Mucosa of descending colon (tissue), 3 donors: Measurements from ENCODE around the gene GRB14. TPM values are rescaled to one million over a fixed set of nuclear protein-coding genes. Genes with fewer than 3 reads are reported as not detected.

ENCODE experiments used
- ATAC-seq: fragments of 200-7000 bp; cut with Tn5 transposase; one replicate; pipeline ENCODE4 v1.9.1; 2020; ENCODE audit warnings: mild to moderate bottlenecking, moderate library complexity
- DNase-seq, 3 donors: peaks; one replicate each; pipeline ENCODE4 v3.0.0-alpha.2; 2020
- H3K36me3 ChIP-seq: fragments of 200-600 bp; one replicate; pipeline ENCODE4 v1.8.0; 2021; ENCODE audit warnings: low read depth, mild to moderate bottlenecking
- H3K4me1 ChIP-seq: fragments of 200-600 bp; one replicate; pipeline ENCODE4 v1.8.0; 2021; ENCODE audit warnings: low read depth, mild to moderate bottlenecking
- H3K4me3 ChIP-seq: fragments of 200-600 bp; one replicate; pipeline ENCODE4 v1.8.0; 2021; ENCODE audit warnings: mild to moderate bottlenecking
- H3K9me3 ChIP-seq: fragments of 200-600 bp; one replicate; pipeline ENCODE4 v1.8.0; 2021; ENCODE audit warnings: mild to moderate bottlenecking
- intact Hi-C, 2 donors: fragments of 100-400 bp; cut with DNase I in 1 of 2; cut with micrococcal nuclease in 1 of 2; formaldehyde crosslinking; loops; one replicate each; pipeline versions ENCODE4 v1.11.0 to v1.11.1; 2022; cut with DNase I, micrococcal nuclease
- total RNA-seq, 3 donors: library from RNA; stranded (reverse); fragmentation: NEBNext Ultra II Directional in 2 of 3; extraction: Animal tissue kit (Norgen Biotek cat#: 25700) in 2 of 3; gene quantifications; one replicate each; pipeline versions ENCODE4 v1.2.1 to v1.2.4, GENCODE V29; 2021 to 2023
- TF ChIP-seq, protein P1 (sequence below): fragments of 200-600 bp; IDR thresholded peaks from one replicate; pipeline ENCODE4 v1.8.0; 2022; ENCODE audit warnings: antibody characterized with exemption, mild to moderate bottlenecking
- donor health status: DM: no; HTN: no; CAD: no; lungs with moderate emphysema.
- donor health status: DM: no; HTN: no; CAD: no.
- donor health status: DM: no; HTN: yes; CAD: no.

GRB14 gene
- total RNA-seq, 3 donors from 2014 or later, result 0.77 to 3.4 (median 1.5) TPM

DNA sequence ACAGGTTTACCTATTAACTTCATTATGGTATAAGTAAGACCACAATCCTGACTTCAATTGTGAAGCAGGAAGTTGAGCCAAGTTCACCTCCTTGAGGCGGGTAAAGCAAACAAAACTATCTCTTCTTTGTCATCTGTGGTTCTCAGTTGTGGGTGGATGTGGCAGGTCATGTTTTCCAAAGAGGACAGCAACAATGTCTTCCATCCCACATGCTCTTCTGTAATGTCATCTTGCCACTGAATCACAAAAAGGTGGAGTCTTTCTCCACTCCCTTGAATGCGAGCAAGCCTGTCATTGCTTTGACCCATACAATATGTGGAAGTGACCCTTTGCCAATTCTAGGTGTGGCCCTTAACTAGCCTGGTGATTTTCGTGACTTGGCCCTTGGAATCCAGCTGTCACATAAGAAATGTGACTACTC is 98.7 kb downstream of the GRB14 start:
- Histone ChIP-seq H3K4me3 (no peak overlapping the region), H3K9me3 (no peaks in the 10 kb centered on the region), H3K36me3 (no peaks in the 10 kb centered on the region), H3K4me1 (no peaks in the 10 kb centered on the region)
- DNase-seq (no peak), ATAC-seq (no peak)
- TF ChIP-seq, protein P1, sequence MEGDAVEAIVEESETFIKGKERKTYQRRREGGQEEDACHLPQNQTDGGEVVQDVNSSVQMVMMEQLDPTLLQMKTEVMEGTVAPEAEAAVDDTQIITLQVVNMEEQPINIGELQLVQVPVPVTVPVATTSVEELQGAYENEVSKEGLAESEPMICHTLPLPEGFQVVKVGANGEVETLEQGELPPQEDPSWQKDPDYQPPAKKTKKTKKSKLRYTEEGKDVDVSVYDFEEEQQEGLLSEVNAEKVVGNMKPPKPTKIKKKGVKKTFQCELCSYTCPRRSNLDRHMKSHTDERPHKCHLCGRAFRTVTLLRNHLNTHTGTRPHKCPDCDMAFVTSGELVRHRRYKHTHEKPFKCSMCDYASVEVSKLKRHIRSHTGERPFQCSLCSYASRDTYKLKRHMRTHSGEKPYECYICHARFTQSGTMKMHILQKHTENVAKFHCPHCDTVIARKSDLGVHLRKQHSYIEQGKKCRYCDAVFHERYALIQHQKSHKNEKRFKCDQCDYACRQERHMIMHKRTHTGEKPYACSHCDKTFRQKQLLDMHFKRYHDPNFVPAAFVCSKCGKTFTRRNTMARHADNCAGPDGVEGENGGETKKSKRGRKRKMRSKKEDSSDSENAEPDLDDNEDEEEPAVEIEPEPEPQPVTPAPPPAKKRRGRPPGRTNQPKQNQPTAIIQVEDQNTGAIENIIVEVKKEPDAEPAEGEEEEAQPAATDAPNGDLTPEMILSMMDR, result no peak
- intact Hi-C loops, result no loop called here

DNA sequence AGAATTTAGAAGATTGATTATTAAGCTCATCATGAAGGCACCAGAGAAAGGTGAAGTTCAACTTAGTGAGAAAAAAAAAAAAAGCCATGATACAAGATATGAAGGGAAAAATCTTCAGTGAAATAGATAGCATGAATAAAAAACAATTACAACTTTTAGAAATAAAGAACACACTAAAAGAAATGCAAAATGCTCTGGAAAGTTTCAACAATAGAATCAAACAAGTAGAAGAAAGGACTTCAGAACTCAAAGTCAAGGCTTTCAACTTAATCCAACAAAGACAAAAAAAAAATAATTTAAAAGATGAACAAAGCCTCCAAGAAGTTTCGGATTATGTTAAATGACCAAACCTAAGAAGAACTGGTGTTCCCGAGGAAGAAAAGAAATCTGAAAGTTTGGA is 105.5 kb downstream of the GRB14 start:
- TF ChIP-seq, protein P1, result no peak
- intact Hi-C loops, result no loop called here

DNA sequence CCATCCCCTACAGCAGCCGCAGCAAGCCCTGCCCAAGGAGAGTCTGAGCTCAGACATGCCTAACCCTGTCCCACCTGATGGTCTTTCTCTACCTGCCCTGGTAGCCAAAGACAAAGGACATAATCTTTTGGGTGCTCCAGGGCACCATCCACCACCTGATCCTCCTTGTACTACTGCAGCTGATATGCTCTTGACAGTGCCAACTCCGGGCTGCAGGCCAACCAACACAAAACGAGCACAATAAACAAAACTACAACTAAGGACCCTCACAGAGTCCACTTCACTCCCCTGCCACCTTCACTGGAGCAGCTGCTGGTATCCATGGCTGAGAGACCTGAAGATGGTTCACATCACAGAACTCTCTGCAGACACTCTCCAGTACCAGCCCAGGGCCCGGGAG is 106.3 kb downstream of the GRB14 start:
- no peak overlapping the region for H3K4me3 ChIP-seq
- DNase-seq, result no peak
- H3K4me1 ChIP-seq, result no peaks in the 10 kb centered on the region
- H3K9me3 ChIP-seq, result no peaks in the 10 kb centered on the region
- intact Hi-C loops, result no loop called here
- no peak for ATAC-seq
- TF ChIP-seq, protein P1, result no peak
- no peaks in the 10 kb centered on the region for H3K36me3 ChIP-seq

More for the DNA sequence above, 105.5 kb downstream of the GRB14 start:
- ATAC-seq (no peak), DNase-seq (no peak)
- H3K4me3 ChIP-seq, result no peak overlapping the region
- no peaks in the 10 kb centered on the region for H3K36me3 ChIP-seq
- H3K9me3 ChIP-seq, result no peaks in the 10 kb centered on the region
- no peaks in the 10 kb centered on the region for H3K4me1 ChIP-seq

DNA sequence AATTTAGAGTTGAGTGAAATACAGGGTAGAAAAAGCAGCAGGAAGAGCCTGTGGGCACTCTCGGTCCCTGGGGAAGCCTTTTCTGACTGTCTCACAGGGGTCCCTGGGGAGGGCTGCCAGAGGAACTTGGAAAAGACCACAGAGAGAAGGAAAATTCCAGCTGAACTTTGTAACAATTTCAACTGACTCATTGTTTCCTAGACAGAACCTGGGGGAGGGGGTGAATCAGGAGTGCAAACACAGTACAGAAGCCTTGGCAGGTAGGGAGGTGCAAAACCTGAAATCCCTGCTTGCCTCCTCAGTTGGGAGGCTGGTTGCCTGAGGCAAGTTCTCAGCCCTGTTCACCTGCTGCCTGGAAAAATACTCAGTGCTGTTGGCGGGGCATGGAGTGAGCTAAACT is 106.8 kb downstream of the GRB14 start:
- DNase-seq, result no peak
- Histone ChIP-seq H3K4me1 (no peaks in the 10 kb centered on the region), H3K4me3 (no peak overlapping the region), H3K9me3 (no peaks in the 10 kb centered on the region), H3K36me3 (no peaks in the 10 kb centered on the region)
- TF ChIP-seq, protein P1, result no peak
- ATAC-seq, result no peak
- intact Hi-C loops, result no loop called here

DNA sequence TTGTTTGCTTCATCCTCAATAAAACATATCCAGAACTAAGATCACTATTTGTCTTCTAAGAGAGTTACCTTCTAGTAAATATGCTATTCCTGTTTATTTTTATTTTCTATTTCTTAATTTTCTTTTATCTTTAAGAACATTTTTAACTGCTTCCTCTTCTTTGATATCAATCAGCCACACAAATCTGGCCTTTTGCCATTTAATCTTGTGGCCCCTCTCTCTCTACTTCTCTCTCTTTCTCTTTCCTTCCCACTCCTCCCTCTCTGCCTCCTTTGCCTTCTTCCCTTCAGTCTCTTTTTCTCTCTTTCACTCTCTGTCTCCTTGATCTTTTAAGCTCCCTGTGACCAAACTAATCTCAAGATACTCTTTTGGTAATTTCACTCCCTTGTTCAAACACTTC is 108.4 kb downstream of the GRB14 start:
- H3K9me3 ChIP-seq, result no peaks in the 10 kb centered on the region

More for the DNA sequence above, 108.4 kb downstream of the GRB14 start:
- no peak for DNase-seq
- Histone ChIP-seq H3K4me1 (no peaks in the 10 kb centered on the region), H3K36me3 (no peaks in the 10 kb centered on the region), H3K4me3 (no peak overlapping the region)
- TF ChIP-seq, protein P1, result no peak
- intact Hi-C loops, result no loop called here
- no peak for ATAC-seq
